H1 (cell line): ENCODE measurements around the gene FGF19. TPM values are rescaled to one million over a fixed set of nuclear protein-coding genes. Genes with fewer than 3 reads are reported as not detected.

Source experiments
- CTCF ChIA-PET: fragments of 300-600 bp; sonication (Branson Sonifier 250); formaldehyde crosslinking; loops from one replicate; lab custom pipeline; 2021; ENCODE audit not compliant: partially characterized antibody; lab: Charles Lee
- POLR2A ChIA-PET: fragments of 300-600 bp; sonication (Branson Sonifier 250); formaldehyde crosslinking; loops from one replicate; lab custom pipeline; 2021; ENCODE audit warnings: inconsistent platforms; ENCODE audit not compliant: partially characterized antibody; lab: Charles Lee
- DNase-seq, 2 experiments: peaks; one replicate each; pipeline versions ENCODE4 v3.0.0 to v3.0.0-alpha.2; 2010 to 2022; ENCODE audit warnings: low spot score in 2 of 2, low read depth in 1 of 2, mixed read lengths in 1 of 2
- FAIRE-seq: peaks from 2 replicates; lab custom pipeline; 2011; peaks lifted over from hg19 to GRCh38; lab: Jason Lieb, UNC
- H2AFZ ChIP-seq: 2 replicates; pipeline ENCODE4 v1.8.1; 2012; ENCODE audit warnings: low read length, inconsistent platforms
- H2AK5ac ChIP-seq: 2 replicates; pipeline ENCODE4 v1.6.1; 2013; ENCODE audit warnings: low read depth, low read length
- H2BK120ac ChIP-seq: replicated peaks from 2 replicates; pipeline ENCODE3; 2013; ENCODE audit warnings: low read depth, low read length, inconsistent platforms
- H2BK12ac ChIP-seq: 2 replicates; pipeline ENCODE4 v1.6.1; 2013; ENCODE audit warnings: low read depth, low read length
- H2BK15ac ChIP-seq: 2 replicates; pipeline ENCODE4 v1.6.1; 2013; ENCODE audit warnings: low read length
- H2BK20ac ChIP-seq: 2 replicates; pipeline ENCODE4 v1.6.1; 2013; ENCODE audit warnings: low read length
- H2BK5ac ChIP-seq: 2 replicates; pipeline ENCODE4 v1.6.1; 2013; ENCODE audit warnings: low read depth, low read length
- H3K14ac ChIP-seq: 2 replicates; pipeline ENCODE4 v1.6.1; 2013; ENCODE audit warnings: inconsistent platforms; ENCODE audit not compliant: insufficient read length
- H3K18ac ChIP-seq: 2 replicates; pipeline ENCODE4 v1.6.1; 2013; ENCODE audit warnings: low read length; ENCODE audit errors: extremely low read depth
- H3K23ac ChIP-seq: 2 replicates; pipeline ENCODE4 v1.6.1; 2013; ENCODE audit warnings: inconsistent platforms; ENCODE audit not compliant: insufficient read length
- H3K23me2 ChIP-seq: 2 replicates; pipeline ENCODE4 v1.6.1; 2013; ENCODE audit warnings: low read depth, low read length
- H3K27ac ChIP-seq: 2 replicates; pipeline ENCODE4 v1.6.1; 2011; ENCODE audit warnings: low read depth, low read length, inconsistent platforms
- H3K27me3 ChIP-seq, 4 experiments: replicated peaks in 1 of 4; 1 replicate in 1 of 4; 2 replicates in 3 of 4; pipeline versions ENCODE4 v1.6.1 to v1.8.1; 2011 to 2013; ENCODE audit warnings: low read length in 3 of 4, mild to moderate bottlenecking in 3 of 4, inconsistent platforms in 2 of 4, mixed read lengths in 2 of 4, moderate library complexity in 1 of 4; ENCODE audit not compliant: control insufficient read depth in 3 of 4, insufficient read depth in 3 of 4; ENCODE audit errors: extremely low read depth in 1 of 4
- H3K36me3 ChIP-seq, 4 experiments: 2 replicates each; pipeline versions ENCODE4 v1.6.1 to v1.8.1; 2011 to 2013; ENCODE audit warnings: mild to moderate bottlenecking in 4 of 4, low read length in 3 of 4, moderate library complexity in 2 of 4, control low read depth in 1 of 4, inconsistent platforms in 1 of 4; ENCODE audit not compliant: insufficient read depth in 4 of 4, control insufficient read depth in 2 of 4
- H3K4ac ChIP-seq: replicated peaks from 2 replicates; pipeline ENCODE3; 2013; ENCODE audit warnings: low read length, low read depth, mixed read lengths, inconsistent platforms; ENCODE audit not compliant: insufficient read length
- H3K4me1 ChIP-seq, 4 experiments: replicated peaks in 1 of 4; 1 replicate in 1 of 4; 2 replicates in 3 of 4; pipeline versions ENCODE4 v1.6.1 to v1.8.1; 2011 to 2013; ENCODE audit warnings: low read length in 3 of 4, inconsistent platforms in 2 of 4, mixed read lengths in 1 of 4; ENCODE audit not compliant: insufficient read depth in 4 of 4, control insufficient read depth in 3 of 4
- H3K4me2 ChIP-seq, 2 experiments: 2 replicates each; pipeline versions ENCODE4 v1.6.1 to v1.8.1; 2011 to 2013; ENCODE audit warnings: low read depth in 2 of 2, low read length in 2 of 2, control low read depth in 1 of 2, inconsistent platforms in 1 of 2, mild to moderate bottlenecking in 1 of 2; ENCODE audit not compliant: insufficient read depth in 1 of 2
- H3K4me3 ChIP-seq, 4 experiments: fragments of 200-600, 300-600 bp in 1 of 4; sonication (generic), shearing (Covaris generic), sonication (Bioruptor Twin) in 1 of 4; 2 replicates each; pipeline versions ENCODE4 v1.5.1 to v1.8.1; 2011 to 2016; ENCODE audit warnings: low read length in 4 of 4, low read depth in 3 of 4, control low read depth in 2 of 4, inconsistent platforms in 2 of 4, mild to moderate bottlenecking in 2 of 4, mixed read lengths in 1 of 4, moderate library complexity in 1 of 4; ENCODE audit not compliant: insufficient read depth in 2 of 4; ENCODE audit errors: extremely low read depth in 1 of 4
- H3K56ac ChIP-seq: replicated peaks from 2 replicates; pipeline ENCODE3; 2013; ENCODE audit warnings: low read depth, mild to moderate bottlenecking, mixed read lengths, low read length, inconsistent platforms; ENCODE audit not compliant: insufficient read length
- H3K79me1 ChIP-seq: 2 replicates; pipeline ENCODE4 v1.6.1; 2013; ENCODE audit warnings: low read depth, low read length, control low read depth
- H3K79me2 ChIP-seq, 2 experiments: 2 replicates each; pipeline versions ENCODE4 v1.6.1 to v1.8.1; 2012 to 2013; ENCODE audit warnings: low read length in 2 of 2, mild to moderate bottlenecking in 2 of 2, inconsistent platforms in 1 of 2; ENCODE audit not compliant: insufficient read depth in 2 of 2, control insufficient read depth in 1 of 2
- H3K9ac ChIP-seq, 4 experiments: replicated peaks in 1 of 4; 1 replicate in 1 of 4; 2 replicates in 3 of 4; pipeline versions ENCODE4 v1.6.1 to v1.8.1; 2011 to 2013; ENCODE audit warnings: low read depth in 3 of 4, low read length in 3 of 4, control low read depth in 2 of 4, mild to moderate bottlenecking in 2 of 4, moderate library complexity in 2 of 4, inconsistent platforms in 1 of 4; ENCODE audit errors: extremely low read depth in 1 of 4
- H3K9me3 ChIP-seq, 2 experiments: 2 replicates each; pipeline versions ENCODE4 v1.6.1 to v1.8.1; 2012 to 2013; ENCODE audit warnings: mild to moderate bottlenecking in 2 of 2, moderate library complexity in 2 of 2, control low read depth in 1 of 2, inconsistent platforms in 1 of 2, low read depth in 1 of 2, low read length in 1 of 2, mixed read lengths in 1 of 2; ENCODE audit not compliant: insufficient read depth in 2 of 2
- H4K20me1 ChIP-seq, 2 experiments: replicated peaks in 1 of 2; 2 replicates each; pipeline versions ENCODE3 to v1.8.1; 2011 to 2013; ENCODE audit warnings: inconsistent platforms in 2 of 2, low read length in 2 of 2, mild to moderate bottlenecking in 1 of 2; ENCODE audit not compliant: insufficient read depth in 2 of 2, control insufficient read depth in 1 of 2
- H4K5ac ChIP-seq: 2 replicates; pipeline ENCODE4 v1.6.1; 2013; ENCODE audit warnings: low read length, low read depth, mixed read lengths, inconsistent platforms; ENCODE audit not compliant: insufficient read length
- H4K8ac ChIP-seq: 2 replicates; pipeline ENCODE4 v1.8.0; 2013; ENCODE audit warnings: mild to moderate bottlenecking, moderate library complexity, low read length, inconsistent platforms; ENCODE audit not compliant: insufficient read depth; ENCODE audit errors: extremely low read depth
- H4K91ac ChIP-seq: replicated peaks from 2 replicates; pipeline ENCODE3; 2013; ENCODE audit warnings: low read length, mixed read lengths, inconsistent platforms; ENCODE audit not compliant: insufficient read length
- CTBP2 ChIP-seq: IDR thresholded peaks from 2 replicates; pipeline ENCODE4 v1.7.0; 2011; ENCODE audit warnings: borderline replicate concordance, mild to moderate bottlenecking, moderate library complexity, mixed read lengths, low read length; ENCODE audit not compliant: insufficient read depth, insufficient read length
- GTF2F1 ChIP-seq: IDR thresholded peaks from 2 replicates; pipeline ENCODE4 v1.6.1; 2012; ENCODE audit warnings: low read depth, low read length, improper control_type of control experiment, borderline replicate concordance
- HDAC6 ChIP-seq: IDR thresholded peaks from one replicate; pipeline ENCODE4 v1.7.1; 2012; ENCODE audit warnings: low read depth, mild to moderate bottlenecking, inconsistent platforms, low read length, moderate library complexity
- POU5F1 ChIP-seq: IDR thresholded peaks from 2 replicates; pipeline ENCODE4 v1.6.1; 2011; ENCODE audit warnings: low read depth, mild to moderate bottlenecking, low read length, moderate library complexity
- RAD21 ChIP-seq, 2 experiments: IDR thresholded peaks in 1 of 2; conservative IDR thresholded peaks in 1 of 2; 2 replicates each; pipeline ENCODE4 v1.6.1; 2011; ENCODE audit warnings: low read depth in 2 of 2, low read length in 2 of 2, improper control_type of control experiment in 1 of 2, inconsistent platforms in 1 of 2, mild to moderate bottlenecking in 1 of 2, moderate library complexity in 1 of 2
- WGBS, 2 experiments: shearing (Covaris generic) in 1 of 2; methylation state at CpG; one replicate each; pipeline versions ENCODE4 v1.1.6 to v1.1.7; 2013 to 2015; ENCODE audit warnings: low lambda C conversion rate in 2 of 2, mixed read lengths in 2 of 2, inconsistent platforms in 1 of 2, low coverage in 1 of 2, missing lambda C conversion rate in 1 of 2; ENCODE audit not compliant: insufficient replicate concordance in 2 of 2, insufficient coverage in 1 of 2, insufficient read length in 1 of 2; ENCODE audit errors: extremely low coverage in 1 of 2, missing lambda C conversion rate in 1 of 2; 5-methylcytosine and 5-hydroxymethylcytosine counted together
- polyA plus RNA-seq, 7 experiments: library from polyadenylated mRNA; depleted of rRNA in 3 of 7; stranded (reverse) in 5 of 7; unstranded in 2 of 7; fragments of >200 nt in 5 of 7; fragments of 200-250 nt in 2 of 7; gene quantifications; 1 replicate in 5 of 7; 2 replicates in 1 of 7; 4 replicates in 1 of 7; pipeline versions ENCODE4 v1.2.1 to v1.2.3, GENCODE V29; 2011 to 2013; ENCODE audit warnings: missing spikeins in 2 of 7, mixed read lengths in 2 of 7
- total RNA-seq: library from RNA; stranded (reverse); fragmentation: NEBNext Ultra II Directional; extraction: Animal tissue kit (Norgen Biotek cat#: 25700); gene quantifications from 2 replicates; pipeline ENCODE4 v1.2.1, GENCODE V29; 2021

Gene FGF19
- total and polyA plus RNA-seq, 2 of the 8 experiments (the other 6 are each of a cell fraction or from before 2014, with no cell fraction given), result 9.6 to 14.8 TPM

GRCh38 chr11:69695581-69695980 is 8.2 kb downstream of the FGF19 start:
- H3K79me1 ChIP-seq, result no peaks in the 10 kb centered on the region; the same call in 1 of the 2 replicates
- no peak overlapping the region for H3K18ac ChIP-seq
- no peak overlapping the region for H4K5ac ChIP-seq
- peaks cover 0 to 16% (median 3%) of the 10 kb centered on the region in 4 experiments; a peak in 2 of 7 replicates for H3K4me1 ChIP-seq
- no peak overlapping the region for H2AFZ ChIP-seq
- no peak overlapping the region for H3K4ac ChIP-seq
- H2AK5ac ChIP-seq, result peak overlapping the region; percentile 57; the same call in 1 of the 2 replicates
- FAIRE-seq (no peak), DNase-seq (no peak)
- no peaks in the 10 kb centered on the region; a peak in 1 of 7 replicates for H3K27me3 ChIP-seq
- H2BK120ac ChIP-seq, result no peak overlapping the region
- no peak overlapping the region for H3K14ac ChIP-seq
- H3K79me2 ChIP-seq, result no peaks in the 10 kb centered on the region
- no peak overlapping the region for H3K56ac ChIP-seq
- CTCF ChIA-PET, result interaction anchor here (0.6 to 3.6 kb wide), 4 partner anchors 11 to 110 kb away, joined by 3 to 20 read pairs (median 6); no protein-coding TSS in a partner anchor
- POLR2A ChIA-PET, result interaction anchor here (0.9 to 2.3 kb wide), 4 partner anchors 9 to 46 kb away, joined by 3 to 5 read pairs (median 4); no protein-coding TSS in a partner anchor
- no peak overlapping the region for H3K9ac ChIP-seq
- H3K27ac ChIP-seq, result no peak overlapping the region
- no peak overlapping the region for H2BK20ac ChIP-seq
- no peak overlapping the region for H2BK12ac ChIP-seq
- no peak overlapping the region for H3K23ac ChIP-seq
- no peak overlapping the region for H2BK5ac ChIP-seq
- H3K36me3 ChIP-seq, result peaks cover 0 to 10% (median 4%) of the 10 kb centered on the region in 4 experiments; a peak in 3 of 8 replicates
- peaks cover 1 to 5% of the 10 kb centered on the region in 2 experiments for H4K20me1 ChIP-seq
- H4K91ac ChIP-seq, result no peak overlapping the region
- no peaks in the 10 kb centered on the region for H3K23me2 ChIP-seq
- no peak overlapping the region for H3K4me3 ChIP-seq
- WGBS, 2 experiments, result 89% methylated on average over 7 of the region's 7 CpGs; no CpG with 5 or more reads in 1 of the 2 experiments
- no peak overlapping the region for H4K8ac ChIP-seq
- no peak overlapping the region for H3K4me2 ChIP-seq
- no peak overlapping the region for H2BK15ac ChIP-seq
- peaks cover 0 to 3% of the 10 kb centered on the region in 2 experiments; a peak in 1 of 4 replicates for H3K9me3 ChIP-seq
- TF ChIP-seq POU5F1 (no peak), CTBP2 (no peak), RAD21 (IDR thresholded peaks at IDR 0.05 in 1 of 2, conservative IDR thresholded peaks at IDR 0.05 in 1 of 2; ENCODE audit: low read depth in 2 of 2, low read length in 2 of 2) (no peak), HDAC6 (no peak), GTF2F1 (no peak)
